ENCODE measurements around the gene CYP46A1.
"Not testable (repeated sequence)": the region's sequence is repeated elsewhere in the genome, so short reads cannot be mapped to it uniquely, and the experiment has no call there.

DNA sequence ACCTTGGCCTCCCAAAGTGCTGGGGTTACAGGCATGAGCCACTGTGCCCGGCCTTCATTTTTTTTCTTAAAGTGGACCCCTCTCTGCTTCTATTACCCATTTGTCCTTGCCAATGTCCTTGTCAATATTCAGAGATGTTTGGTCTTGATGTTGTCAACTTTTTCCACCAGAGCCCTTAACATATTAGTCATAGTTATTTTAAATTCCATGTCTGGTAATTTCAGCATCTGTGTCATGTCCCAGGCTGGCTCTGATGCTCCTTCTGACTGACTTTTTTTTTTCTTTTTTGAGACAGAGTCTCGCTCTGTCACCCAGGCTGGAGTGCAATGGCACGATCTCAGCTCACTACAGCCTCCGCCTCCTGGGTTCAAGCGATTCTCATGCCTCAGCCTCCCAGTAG is 41.3 kb upstream of the CYP46A1 start:
- not testable (repeated sequence) for TF ChIP-seq POLR2AphosphoS5 (IDR thresholded peaks at IDR 0.05; ENCODE audit: low read depth)
- TF ChIP-seq, protein P1, sequence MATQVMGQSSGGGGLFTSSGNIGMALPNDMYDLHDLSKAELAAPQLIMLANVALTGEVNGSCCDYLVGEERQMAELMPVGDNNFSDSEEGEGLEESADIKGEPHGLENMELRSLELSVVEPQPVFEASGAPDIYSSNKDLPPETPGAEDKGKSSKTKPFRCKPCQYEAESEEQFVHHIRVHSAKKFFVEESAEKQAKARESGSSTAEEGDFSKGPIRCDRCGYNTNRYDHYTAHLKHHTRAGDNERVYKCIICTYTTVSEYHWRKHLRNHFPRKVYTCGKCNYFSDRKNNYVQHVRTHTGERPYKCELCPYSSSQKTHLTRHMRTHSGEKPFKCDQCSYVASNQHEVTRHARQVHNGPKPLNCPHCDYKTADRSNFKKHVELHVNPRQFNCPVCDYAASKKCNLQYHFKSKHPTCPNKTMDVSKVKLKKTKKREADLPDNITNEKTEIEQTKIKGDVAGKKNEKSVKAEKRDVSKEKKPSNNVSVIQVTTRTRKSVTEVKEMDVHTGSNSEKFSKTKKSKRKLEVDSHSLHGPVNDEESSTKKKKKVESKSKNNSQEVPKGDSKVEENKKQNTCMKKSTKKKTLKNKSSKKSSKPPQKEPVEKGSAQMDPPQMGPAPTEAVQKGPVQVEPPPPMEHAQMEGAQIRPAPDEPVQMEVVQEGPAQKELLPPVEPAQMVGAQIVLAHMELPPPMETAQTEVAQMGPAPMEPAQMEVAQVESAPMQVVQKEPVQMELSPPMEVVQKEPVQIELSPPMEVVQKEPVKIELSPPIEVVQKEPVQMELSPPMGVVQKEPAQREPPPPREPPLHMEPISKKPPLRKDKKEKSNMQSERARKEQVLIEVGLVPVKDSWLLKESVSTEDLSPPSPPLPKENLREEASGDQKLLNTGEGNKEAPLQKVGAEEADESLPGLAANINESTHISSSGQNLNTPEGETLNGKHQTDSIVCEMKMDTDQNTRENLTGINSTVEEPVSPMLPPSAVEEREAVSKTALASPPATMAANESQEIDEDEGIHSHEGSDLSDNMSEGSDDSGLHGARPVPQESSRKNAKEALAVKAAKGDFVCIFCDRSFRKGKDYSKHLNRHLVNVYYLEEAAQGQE (IDR thresholded peaks at IDR 0.05; ENCODE audit: insufficient replicate concordance, low read depth), result not testable (repeated sequence)
